Measurements from ENCODE around the gene AQP3. TPM values are rescaled to one million over a fixed set of nuclear protein-coding genes. Genes with fewer than 3 reads are reported as not detected.

The AQP3 gene
- total and polyA plus RNA-seq, 2 of the 13 experiments (the other 11 are each of a cell fraction or from before 2014, with no cell fraction given): 1.4 to 5.5 TPM

DNA sequence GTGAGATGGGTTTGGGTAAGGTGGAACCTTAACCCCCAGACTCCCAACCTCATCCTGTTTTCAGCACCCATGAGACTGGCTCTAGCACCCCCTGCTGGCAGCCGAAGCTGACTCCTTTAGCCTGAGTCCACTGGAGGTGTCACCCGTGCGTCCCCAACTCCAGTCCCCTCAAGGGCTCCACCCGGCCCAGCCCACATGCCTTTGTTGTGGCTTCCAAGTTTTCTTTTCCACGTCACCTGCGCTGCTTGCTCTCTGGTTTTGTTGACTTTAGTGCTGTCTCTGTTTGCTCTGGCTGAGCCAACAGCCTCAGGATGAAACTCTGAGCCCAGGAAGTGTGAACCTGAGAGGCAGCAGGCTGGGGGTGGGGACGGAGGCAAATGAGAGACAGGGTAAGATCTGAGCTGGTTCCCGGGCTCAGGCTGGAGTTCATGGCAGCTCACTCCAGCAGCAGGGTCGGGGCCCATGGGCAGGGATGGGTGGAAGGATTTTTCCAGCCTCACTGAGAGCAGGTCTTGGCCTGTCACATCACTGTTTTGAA, 31.8 kb downstream of the AQP3 start (continued):
- TF ChIP-seq, protein P1, sequence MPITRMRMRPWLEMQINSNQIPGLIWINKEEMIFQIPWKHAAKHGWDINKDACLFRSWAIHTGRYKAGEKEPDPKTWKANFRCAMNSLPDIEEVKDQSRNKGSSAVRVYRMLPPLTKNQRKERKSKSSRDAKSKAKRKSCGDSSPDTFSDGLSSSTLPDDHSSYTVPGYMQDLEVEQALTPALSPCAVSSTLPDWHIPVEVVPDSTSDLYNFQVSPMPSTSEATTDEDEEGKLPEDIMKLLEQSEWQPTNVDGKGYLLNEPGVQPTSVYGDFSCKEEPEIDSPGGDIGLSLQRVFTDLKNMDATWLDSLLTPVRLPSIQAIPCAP (CRISPR knock-in tag; IDR thresholded peaks at IDR 0.05; ENCODE audit: low read depth): no peak
- TF ChIP-seq, protein P2, sequence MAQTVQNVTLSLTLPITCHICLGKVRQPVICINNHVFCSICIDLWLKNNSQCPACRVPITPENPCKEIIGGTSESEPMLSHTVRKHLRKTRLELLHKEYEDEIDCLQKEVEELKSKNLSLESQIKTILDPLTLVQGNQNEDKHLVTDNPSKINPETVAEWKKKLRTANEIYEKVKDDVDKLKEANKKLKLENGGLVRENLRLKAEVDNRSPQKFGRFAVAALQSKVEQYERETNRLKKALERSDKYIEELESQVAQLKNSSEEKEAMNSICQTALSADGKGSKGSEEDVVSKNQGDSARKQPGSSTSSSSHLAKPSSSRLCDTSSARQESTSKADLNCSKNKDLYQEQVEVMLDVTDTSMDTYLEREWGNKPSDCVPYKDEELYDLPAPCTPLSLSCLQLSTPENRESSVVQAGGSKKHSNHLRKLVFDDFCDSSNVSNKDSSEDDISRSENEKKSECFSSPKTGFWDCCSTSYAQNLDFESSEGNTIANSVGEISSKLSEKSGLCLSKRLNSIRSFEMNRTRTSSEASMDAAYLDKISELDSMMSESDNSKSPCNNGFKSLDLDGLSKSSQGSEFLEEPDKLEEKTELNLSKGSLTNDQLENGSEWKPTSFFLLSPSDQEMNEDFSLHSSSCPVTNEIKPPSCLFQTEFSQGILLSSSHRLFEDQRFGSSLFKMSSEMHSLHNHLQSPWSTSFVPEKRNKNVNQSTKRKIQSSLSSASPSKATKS (CRISPR knock-in tag; IDR thresholded peaks at IDR 0.05): 0 out of 2 replicates have a peak, but pooled peaks have one; percentile 88
- TF ChIP-seq ZNF235 (CRISPR knock-in tag; IDR thresholded peaks at IDR 0.05; ENCODE audit: borderline replicate concordance) (peak; percentile 43; the same call in 1 of the 2 replicates), ELF4 (CRISPR knock-in tag; IDR thresholded peaks at IDR 0.05; ENCODE audit: borderline replicate concordance) (peak; percentile 72; the same call in 1 of the 2 replicates), HOXA7 (CRISPR knock-in tag; IDR thresholded peaks at IDR 0.05) (no peak), ZNF543 (CRISPR knock-in tag; IDR thresholded peaks at IDR 0.05) (no peak; the same call in none of the 2 replicates), ZNF451 (CRISPR knock-in tag; IDR thresholded peaks at IDR 0.05) (0 out of 2 replicates have a peak, but pooled peaks have one; percentile 81), MXI1 (IDR thresholded peaks at IDR 0.05; ENCODE audit: borderline replicate concordance, low read depth, low read length) (peak; percentile 85; the same call in 2 of the 3 replicates), ZNF446 (CRISPR knock-in tag; IDR thresholded peaks at IDR 0.05) (no peak), IRF2 (CRISPR knock-in tag; IDR thresholded peaks at IDR 0.05) (peak; percentile 97), MAFG (CRISPR knock-in tag; IDR thresholded peaks at IDR 0.05) (no peak), EHMT2 (IDR thresholded peaks at IDR 0.05; ENCODE audit: borderline replicate concordance, low read depth, low read length) (no peak)
- TF ChIP-seq, protein P3, sequence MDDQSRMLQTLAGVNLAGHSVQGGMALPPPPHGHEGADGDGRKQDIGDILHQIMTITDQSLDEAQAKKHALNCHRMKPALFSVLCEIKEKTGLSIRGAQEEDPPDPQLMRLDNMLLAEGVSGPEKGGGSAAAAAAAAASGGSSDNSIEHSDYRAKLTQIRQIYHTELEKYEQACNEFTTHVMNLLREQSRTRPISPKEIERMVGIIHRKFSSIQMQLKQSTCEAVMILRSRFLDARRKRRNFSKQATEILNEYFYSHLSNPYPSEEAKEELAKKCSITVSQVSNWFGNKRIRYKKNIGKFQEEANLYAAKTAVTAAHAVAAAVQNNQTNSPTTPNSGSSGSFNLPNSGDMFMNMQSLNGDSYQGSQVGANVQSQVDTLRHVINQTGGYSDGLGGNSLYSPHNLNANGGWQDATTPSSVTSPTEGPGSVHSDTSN (CRISPR knock-in tag; IDR thresholded peaks at IDR 0.05; ENCODE audit: borderline replicate concordance): no peak
- TF ChIP-seq, protein P4, sequence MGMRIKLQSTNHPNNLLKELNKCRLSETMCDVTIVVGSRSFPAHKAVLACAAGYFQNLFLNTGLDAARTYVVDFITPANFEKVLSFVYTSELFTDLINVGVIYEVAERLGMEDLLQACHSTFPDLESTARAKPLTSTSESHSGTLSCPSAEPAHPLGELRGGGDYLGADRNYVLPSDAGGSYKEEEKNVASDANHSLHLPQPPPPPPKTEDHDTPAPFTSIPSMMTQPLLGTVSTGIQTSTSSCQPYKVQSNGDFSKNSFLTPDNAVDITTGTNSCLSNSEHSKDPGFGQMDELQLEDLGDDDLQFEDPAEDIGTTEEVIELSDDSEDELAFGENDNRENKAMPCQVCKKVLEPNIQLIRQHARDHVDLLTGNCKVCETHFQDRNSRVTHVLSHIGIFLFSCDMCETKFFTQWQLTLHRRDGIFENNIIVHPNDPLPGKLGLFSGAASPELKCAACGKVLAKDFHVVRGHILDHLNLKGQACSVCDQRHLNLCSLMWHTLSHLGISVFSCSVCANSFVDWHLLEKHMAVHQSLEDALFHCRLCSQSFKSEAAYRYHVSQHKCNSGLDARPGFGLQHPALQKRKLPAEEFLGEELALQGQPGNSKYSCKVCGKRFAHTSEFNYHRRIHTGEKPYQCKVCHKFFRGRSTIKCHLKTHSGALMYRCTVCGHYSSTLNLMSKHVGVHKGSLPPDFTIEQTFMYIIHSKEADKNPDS (CRISPR knock-in tag; IDR thresholded peaks at IDR 0.05): 0 out of 2 replicates have a peak, but pooled peaks have one; percentile 78
- TF ChIP-seq, protein P5, sequence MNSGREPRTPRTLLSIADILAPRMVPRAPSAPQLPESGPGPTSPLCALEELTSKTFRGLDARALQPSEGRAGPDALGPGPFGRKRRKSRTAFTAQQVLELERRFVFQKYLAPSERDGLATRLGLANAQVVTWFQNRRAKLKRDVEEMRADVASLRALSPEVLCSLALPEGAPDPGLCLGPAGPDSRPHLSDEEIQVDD (CRISPR knock-in tag; IDR thresholded peaks at IDR 0.05; ENCODE audit: borderline replicate concordance): no peak
- TF ChIP-seq, protein P6, sequence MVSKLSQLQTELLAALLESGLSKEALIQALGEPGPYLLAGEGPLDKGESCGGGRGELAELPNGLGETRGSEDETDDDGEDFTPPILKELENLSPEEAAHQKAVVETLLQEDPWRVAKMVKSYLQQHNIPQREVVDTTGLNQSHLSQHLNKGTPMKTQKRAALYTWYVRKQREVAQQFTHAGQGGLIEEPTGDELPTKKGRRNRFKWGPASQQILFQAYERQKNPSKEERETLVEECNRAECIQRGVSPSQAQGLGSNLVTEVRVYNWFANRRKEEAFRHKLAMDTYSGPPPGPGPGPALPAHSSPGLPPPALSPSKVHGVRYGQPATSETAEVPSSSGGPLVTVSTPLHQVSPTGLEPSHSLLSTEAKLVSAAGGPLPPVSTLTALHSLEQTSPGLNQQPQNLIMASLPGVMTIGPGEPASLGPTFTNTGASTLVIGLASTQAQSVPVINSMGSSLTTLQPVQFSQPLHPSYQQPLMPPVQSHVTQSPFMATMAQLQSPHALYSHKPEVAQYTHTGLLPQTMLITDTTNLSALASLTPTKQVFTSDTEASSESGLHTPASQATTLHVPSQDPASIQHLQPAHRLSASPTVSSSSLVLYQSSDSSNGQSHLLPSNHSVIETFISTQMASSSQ (IDR thresholded peaks at IDR 0.05; ENCODE audit: low read depth): peak; percentile 87
- TF ChIP-seq, protein P6 (CRISPR knock-in tag; IDR thresholded peaks at IDR 0.05; ENCODE audit: borderline replicate concordance): peak; percentile 94

All from HepG2 (cell line).